Neural crest cell (in vitro differentiated cells): ENCODE results near the gene WASHC2C. TPM values are rescaled to one million over a fixed set of nuclear protein-coding genes. Genes with fewer than 3 reads are reported as not detected.
A peak's percentile ranks its signal among the peaks of the same experiment; 100 is the strongest.
"Not testable (repeated sequence)": the region's sequence is repeated elsewhere in the genome, so short reads cannot be mapped to it uniquely, and the experiment has no call there.

ENCODE experiments used
- DNase-seq: peaks from one replicate; pipeline ENCODE4 v3.0.0; 2021; ENCODE audit warnings: low read depth, mixed read lengths, low spot score
- H3K27ac Mint-ChIP-seq: one replicate; pipeline ENCODE4 v1.8.0; 2021; ENCODE audit warnings: mild to moderate bottlenecking, mixed read lengths; ENCODE audit not compliant: unreplicated experiment
- H3K27me3 Mint-ChIP-seq: 2 replicates; pipeline ENCODE4 v1.8.0; 2021; ENCODE audit warnings: low read depth, mild to moderate bottlenecking, mixed read lengths
- H3K36me3 Mint-ChIP-seq: 2 replicates; pipeline ENCODE4 v1.8.0; 2021; ENCODE audit warnings: low read depth, mild to moderate bottlenecking, mixed read lengths
- H3K4me1 Mint-ChIP-seq: 2 replicates; pipeline ENCODE4 v1.8.0; 2021; ENCODE audit warnings: mixed read lengths
- H3K4me3 Mint-ChIP-seq: one replicate; pipeline ENCODE4 v1.8.0; 2021; ENCODE audit warnings: mild to moderate bottlenecking, mixed read lengths
- H3K9me3 Mint-ChIP-seq: 2 replicates; pipeline ENCODE4 v1.8.0; 2021; ENCODE audit warnings: mixed read lengths
- total RNA-seq: library from RNA; stranded (reverse); gene quantifications from 2 replicates; pipeline ENCODE4 v1.2.1, GENCODE V29; 2021
- TF ChIP-seq, protein P1 (sequence below): fragments of 200-600 bp; sonication (generic); conservative IDR thresholded peaks from 2 replicates; pipeline ENCODE4 v1.5.0; 2021; ENCODE audit warnings: antibody characterized with exemption, mild to moderate bottlenecking

Gene WASHC2C
- total RNA-seq, 1 donor from 2014 or later, result 44.9 TPM

DNA sequence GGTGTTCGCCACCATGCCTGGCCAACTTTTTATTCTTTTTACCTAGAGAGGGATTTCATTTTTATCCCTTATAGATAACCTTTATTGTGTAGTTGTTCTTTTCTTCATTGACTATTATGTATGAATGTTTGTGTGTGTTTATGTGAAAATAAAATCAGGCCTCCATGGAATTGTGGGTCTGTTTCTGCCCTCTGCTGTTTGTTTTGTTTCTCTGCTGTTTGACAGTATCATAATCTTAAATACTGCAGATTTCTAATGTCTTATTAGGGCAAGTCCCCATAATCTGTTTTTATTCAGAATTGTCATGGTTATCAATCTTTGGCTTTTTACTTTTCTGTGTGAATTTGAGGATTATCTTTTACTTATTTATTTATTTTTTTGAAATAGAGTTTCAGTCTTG lies 7.8 kb downstream of the WASHC2C start:
- H3K4me1 Mint-ChIP-seq, H3K4me3 Mint-ChIP-seq, H3K36me3 Mint-ChIP-seq, H3K27ac Mint-ChIP-seq, DNase-seq, H3K27me3 Mint-ChIP-seq, H3K9me3 Mint-ChIP-seq: not testable (repeated sequence)
- TF ChIP-seq, protein P1, sequence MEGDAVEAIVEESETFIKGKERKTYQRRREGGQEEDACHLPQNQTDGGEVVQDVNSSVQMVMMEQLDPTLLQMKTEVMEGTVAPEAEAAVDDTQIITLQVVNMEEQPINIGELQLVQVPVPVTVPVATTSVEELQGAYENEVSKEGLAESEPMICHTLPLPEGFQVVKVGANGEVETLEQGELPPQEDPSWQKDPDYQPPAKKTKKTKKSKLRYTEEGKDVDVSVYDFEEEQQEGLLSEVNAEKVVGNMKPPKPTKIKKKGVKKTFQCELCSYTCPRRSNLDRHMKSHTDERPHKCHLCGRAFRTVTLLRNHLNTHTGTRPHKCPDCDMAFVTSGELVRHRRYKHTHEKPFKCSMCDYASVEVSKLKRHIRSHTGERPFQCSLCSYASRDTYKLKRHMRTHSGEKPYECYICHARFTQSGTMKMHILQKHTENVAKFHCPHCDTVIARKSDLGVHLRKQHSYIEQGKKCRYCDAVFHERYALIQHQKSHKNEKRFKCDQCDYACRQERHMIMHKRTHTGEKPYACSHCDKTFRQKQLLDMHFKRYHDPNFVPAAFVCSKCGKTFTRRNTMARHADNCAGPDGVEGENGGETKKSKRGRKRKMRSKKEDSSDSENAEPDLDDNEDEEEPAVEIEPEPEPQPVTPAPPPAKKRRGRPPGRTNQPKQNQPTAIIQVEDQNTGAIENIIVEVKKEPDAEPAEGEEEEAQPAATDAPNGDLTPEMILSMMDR, result peak; percentile 51

DNA sequence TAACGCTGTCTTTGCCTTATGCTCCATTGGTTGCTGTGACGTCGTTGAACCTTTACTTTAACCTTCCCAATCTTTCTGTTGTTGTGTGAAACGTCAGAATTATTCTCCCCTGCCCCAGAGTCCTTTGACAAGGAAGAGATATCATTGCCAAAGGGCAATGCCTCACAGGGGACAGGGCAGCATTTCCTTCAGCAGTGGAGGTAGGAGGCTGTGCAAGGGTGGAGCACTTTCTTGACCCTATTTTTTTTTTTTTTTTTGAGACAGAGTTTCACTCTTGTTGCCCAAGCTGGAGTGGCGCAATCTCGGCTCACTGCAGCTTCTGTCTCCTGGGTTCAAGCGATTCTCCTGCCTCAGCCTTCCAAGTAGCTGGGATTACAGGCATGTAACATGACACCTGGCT lies 14.5 kb downstream of the WASHC2C start:
- not testable (repeated sequence) for H3K4me3 Mint-ChIP-seq, H3K27ac Mint-ChIP-seq, H3K27me3 Mint-ChIP-seq, H3K36me3 Mint-ChIP-seq, H3K4me1 Mint-ChIP-seq, H3K9me3 Mint-ChIP-seq, DNase-seq

DNA sequence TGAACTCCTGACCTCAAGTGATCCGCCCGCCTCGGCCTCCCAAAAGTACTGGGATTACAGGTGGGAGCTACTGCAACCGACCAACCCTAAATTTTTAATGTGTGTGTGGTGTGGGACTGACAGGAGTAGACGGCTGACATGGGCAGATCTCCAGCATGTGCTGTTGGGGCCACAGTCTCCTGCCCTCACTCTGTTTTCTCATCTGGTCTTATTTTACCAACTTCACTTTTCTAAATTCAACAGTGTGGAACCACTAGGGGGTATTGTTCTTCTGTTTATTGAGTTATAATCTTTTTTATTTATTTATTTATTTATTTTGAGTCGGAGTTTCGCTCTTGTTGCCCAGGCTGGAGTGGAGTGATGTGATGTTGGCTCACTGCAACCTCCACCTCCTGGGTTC lies 14.9 kb downstream of the WASHC2C start:
- not testable (repeated sequence) for H3K36me3 Mint-ChIP-seq, H3K27me3 Mint-ChIP-seq, H3K9me3 Mint-ChIP-seq, H3K4me3 Mint-ChIP-seq, H3K27ac Mint-ChIP-seq, H3K4me1 Mint-ChIP-seq, DNase-seq

DNA sequence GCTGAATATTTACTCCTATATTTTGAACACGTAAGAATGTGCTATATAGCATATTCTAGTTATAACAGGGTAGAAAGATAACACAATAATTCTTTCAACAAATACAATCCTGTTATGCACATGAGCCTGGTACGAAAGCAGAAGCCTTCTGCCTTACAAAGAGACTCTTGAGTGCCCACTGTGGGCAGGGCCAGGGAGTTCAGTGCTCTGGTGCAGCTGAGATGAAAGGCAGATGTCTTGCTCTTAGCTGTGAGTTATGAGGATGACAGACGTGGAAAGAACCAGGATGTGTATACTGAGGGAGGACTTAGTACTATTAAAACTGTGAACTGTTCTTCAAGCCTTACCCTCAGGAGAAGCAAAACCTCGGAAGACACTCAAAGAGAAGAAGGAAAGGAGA lies 24.1 kb downstream of the WASHC2C start:
- H3K36me3 Mint-ChIP-seq, H3K27ac Mint-ChIP-seq, H3K9me3 Mint-ChIP-seq, H3K4me1 Mint-ChIP-seq, H3K4me3 Mint-ChIP-seq, DNase-seq, H3K27me3 Mint-ChIP-seq: not testable (repeated sequence)

DNA sequence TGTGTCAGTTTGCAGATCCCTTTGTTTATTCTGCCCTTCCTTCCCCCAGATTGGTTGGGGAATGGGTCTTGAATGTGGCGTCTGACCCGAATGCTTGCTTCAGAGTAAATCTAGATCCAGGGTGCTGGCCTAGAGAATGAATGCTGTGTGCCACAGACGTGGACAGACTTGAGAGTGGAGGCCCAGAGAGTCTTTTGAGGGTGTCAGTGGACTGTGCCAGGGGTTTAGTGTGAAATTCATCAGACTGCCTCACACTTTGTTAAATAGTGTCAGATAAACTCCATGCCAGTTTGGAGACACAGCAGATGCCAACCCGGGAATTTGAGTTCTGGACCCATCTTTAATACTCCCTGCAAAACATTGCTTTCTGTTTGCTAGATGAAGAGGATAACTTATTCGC lies 25.1 kb downstream of the WASHC2C start:
- not testable (repeated sequence) for H3K27ac Mint-ChIP-seq, DNase-seq, H3K36me3 Mint-ChIP-seq, H3K27me3 Mint-ChIP-seq, H3K9me3 Mint-ChIP-seq, H3K4me3 Mint-ChIP-seq, H3K4me1 Mint-ChIP-seq

DNA sequence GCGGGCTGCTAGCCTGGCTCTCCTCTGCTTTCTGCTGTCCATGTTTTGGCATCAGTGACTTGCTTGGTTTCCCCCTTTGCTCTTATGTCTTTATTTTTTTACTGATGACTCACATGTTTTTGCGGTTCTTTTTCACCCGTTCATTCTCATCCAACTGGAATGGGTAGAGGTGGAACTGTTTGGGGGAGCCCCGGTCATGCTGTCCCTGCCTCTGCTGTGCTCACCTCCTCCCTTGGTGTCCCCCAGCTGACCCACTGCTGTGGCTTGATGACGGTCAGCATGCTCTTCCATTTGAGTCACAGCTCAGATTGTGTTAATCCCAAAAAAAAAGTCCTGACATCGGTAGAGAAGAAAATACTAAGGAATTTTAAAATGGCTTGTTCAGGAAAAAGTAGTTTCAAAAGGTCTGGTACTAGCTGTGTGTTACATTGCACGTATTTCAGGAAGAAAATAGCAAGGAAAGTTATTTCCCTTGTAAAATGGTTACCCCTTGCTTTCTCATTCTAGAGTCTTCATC lies 27.0 kb downstream of the WASHC2C start:
- not testable (repeated sequence) for H3K27ac Mint-ChIP-seq, H3K27me3 Mint-ChIP-seq, H3K4me1 Mint-ChIP-seq, DNase-seq, H3K4me3 Mint-ChIP-seq, H3K36me3 Mint-ChIP-seq, H3K9me3 Mint-ChIP-seq

DNA sequence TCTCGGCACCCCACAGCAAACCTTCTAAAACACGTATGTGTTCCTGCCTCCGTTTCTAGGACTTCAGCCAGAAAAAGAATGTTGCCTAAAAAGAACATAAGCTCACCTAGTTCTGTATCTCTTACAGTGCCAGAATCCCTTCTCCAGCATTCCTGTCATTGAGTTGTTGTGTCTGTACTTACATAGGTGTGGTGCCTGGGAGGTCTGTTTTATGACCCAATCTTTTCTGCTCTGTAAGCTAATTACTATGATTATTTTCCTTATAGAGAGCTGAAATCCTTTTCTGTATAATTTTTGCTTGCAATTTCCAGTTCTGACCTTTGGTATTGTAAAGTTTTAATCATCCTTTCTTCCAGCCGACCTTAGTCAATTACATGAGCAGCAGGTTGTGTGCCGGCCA lies 28.0 kb downstream of the WASHC2C start:
- DNase-seq, H3K36me3 Mint-ChIP-seq, H3K4me3 Mint-ChIP-seq, H3K9me3 Mint-ChIP-seq, H3K4me1 Mint-ChIP-seq, H3K27ac Mint-ChIP-seq, H3K27me3 Mint-ChIP-seq: not testable (repeated sequence)

DNA sequence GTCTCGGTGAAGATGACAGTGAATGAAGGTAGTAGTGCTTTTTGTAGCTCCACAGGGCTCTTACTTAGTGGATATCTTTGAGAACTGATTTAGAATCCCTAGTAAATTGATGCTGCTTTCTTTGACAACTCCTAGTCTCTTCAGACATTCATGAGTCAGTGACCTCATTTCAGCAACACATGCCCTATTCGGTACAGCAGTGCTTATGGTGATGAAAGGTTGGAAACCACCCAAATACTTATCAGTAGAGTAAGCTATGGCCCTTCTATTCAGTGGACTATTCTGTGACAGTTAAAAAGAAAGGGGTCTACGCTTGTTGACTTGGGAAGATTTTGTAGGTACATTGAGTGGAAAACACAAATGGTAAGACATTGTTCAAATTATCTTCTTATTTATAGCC lies 29.0 kb downstream of the WASHC2C start:
- not testable (repeated sequence) for H3K4me1 Mint-ChIP-seq, H3K9me3 Mint-ChIP-seq, H3K27me3 Mint-ChIP-seq, H3K27ac Mint-ChIP-seq, H3K4me3 Mint-ChIP-seq, DNase-seq, H3K36me3 Mint-ChIP-seq

DNA sequence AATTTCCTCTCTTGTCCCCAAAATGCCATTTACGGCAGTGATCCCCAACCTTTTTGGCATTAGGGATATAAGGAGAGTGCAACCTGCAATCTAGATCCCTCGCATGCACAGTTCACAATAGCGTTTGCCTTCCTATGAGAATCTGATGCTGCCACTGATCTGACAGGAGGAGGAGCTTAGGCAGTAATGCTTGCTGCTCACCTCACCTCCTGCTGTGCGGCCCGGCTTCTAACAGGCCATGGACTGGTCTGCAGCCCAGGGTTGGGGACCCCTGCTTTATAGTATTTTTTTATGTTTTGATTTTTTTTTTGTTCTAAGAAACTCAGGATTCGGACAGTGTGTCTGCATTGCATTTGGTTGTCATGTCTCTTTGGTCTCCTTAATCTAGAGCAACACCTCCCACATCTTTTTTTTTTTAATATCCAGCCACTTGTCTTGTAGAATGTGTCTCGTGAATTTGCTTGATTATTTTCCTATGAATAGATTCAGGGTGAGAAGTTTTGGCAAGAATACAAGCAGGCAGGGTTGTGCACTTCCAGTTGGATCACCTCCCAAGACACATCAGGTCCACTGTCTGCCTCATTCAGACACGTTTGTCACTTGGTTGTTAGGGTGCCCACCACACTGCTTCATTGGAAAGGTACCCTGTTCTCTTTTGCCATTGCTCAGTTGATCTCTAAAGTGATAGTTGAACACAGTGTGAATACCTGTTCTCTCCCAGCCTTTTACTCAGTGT lies 30.8 kb downstream of the WASHC2C start:
- H3K27ac Mint-ChIP-seq, H3K36me3 Mint-ChIP-seq, DNase-seq, H3K4me3 Mint-ChIP-seq, H3K9me3 Mint-ChIP-seq, H3K27me3 Mint-ChIP-seq, H3K4me1 Mint-ChIP-seq: not testable (repeated sequence)

DNA sequence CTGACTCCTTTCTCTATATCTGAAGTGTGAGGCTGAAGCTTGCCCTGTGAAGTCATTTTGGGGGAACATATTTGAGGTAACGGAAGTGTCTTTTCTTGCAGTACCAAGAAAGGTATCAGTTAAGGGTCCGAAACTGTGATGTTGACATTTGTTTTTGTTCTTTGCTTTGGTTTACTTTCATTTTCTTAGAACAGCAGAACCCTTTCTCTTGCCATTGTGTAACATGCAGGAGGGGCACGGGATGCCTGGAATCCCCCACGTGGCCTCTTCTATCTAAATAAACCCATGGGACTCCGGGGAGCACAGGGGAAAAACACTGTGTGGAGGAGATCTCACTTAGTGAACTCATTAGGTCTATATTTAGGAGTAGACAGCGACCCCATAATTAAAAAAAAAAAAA lies 34.6 kb downstream of the WASHC2C start:
- H3K9me3 Mint-ChIP-seq, H3K4me3 Mint-ChIP-seq, DNase-seq, H3K36me3 Mint-ChIP-seq, H3K27ac Mint-ChIP-seq, H3K4me1 Mint-ChIP-seq, H3K27me3 Mint-ChIP-seq: not testable (repeated sequence)

DNA sequence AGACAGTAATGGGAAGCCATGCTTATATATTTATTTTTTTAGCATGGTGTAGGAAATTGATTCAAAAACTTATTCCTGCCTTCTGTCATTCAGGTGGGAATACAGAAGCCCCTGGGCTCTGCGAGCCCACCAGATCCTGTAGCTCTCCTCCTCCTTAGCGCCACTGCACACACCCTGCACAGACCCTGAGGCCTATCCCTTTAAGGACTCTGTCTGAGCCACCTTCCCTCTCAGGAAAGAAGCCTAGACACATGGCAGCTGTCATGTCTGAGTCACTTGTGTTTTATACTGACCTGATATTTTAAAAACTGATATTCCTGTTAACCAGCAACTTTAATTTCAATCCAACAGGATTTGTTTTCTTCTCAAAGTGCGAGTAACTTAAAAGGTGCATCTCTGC lies 36.0 kb downstream of the WASHC2C start:
- not testable (repeated sequence) for H3K9me3 Mint-ChIP-seq, H3K36me3 Mint-ChIP-seq, H3K4me1 Mint-ChIP-seq, H3K4me3 Mint-ChIP-seq, H3K27me3 Mint-ChIP-seq, DNase-seq, H3K27ac Mint-ChIP-seq

DNA sequence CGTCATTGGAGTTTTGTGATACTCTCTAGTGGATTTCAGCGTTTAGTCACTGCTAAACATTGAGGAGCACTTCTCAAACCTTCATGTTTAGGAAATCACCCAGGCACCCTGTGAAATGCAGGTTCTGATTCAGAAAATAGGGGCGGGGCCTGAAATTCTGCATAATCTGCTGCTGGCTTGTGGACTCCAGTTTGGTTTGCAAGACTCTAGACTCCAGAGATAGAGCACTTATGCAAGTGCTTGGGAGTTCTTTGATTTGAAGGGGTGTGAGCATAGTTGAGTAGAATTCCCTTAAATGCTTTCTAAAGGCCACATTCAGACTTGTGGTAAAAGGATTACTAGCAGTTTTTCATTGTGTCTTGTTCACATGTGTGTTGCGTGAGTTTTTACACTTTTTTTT lies 41.3 kb downstream of the WASHC2C start:
- not testable (repeated sequence) for DNase-seq, H3K4me3 Mint-ChIP-seq

DNA sequence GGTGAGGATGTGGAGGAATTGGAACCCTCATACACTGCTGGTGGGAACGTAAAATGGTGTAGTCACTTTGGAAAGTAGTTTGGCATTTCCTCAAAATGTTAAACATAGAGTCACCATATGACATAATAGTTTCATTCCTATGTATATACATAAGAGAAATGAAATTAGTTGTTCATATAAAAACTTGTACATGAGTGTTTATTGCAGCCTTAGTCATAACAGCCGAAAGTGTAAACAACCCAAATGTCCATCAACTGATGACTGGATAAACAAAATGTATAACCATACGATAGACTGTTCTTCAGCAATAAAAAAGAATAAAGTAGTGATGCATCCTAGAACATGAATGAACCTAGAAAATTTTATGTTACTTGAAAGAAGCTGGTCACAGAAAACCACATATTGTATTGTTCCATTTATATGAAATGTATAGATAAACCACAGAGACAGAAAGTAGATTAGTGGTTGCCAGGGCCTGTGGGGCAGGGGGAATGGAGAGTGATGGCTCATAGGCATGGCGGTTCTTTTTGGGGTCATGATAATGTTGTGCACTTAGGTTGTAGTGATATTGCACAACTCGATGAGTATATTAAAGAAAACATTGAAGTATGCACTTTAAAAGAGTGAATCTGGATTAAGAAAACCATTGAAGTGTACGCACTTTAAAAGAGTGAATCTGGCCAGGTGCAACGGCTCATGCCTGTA lies 44.8 kb downstream of the WASHC2C start:
- H3K9me3 Mint-ChIP-seq, DNase-seq, H3K36me3 Mint-ChIP-seq, H3K27ac Mint-ChIP-seq, H3K4me3 Mint-ChIP-seq, H3K27me3 Mint-ChIP-seq, H3K4me1 Mint-ChIP-seq: not testable (repeated sequence)

More for the DNA sequence above, 41.3 kb downstream of the WASHC2C start:
- H3K36me3 Mint-ChIP-seq, H3K4me1 Mint-ChIP-seq, H3K27me3 Mint-ChIP-seq, H3K9me3 Mint-ChIP-seq, H3K27ac Mint-ChIP-seq: not testable (repeated sequence)
